Tibial artery (tissue), 4 donors: Measurements from ENCODE around the gene DRICH1.

ENCODE experiments used
- DNase-seq, 2 donors: peaks; one replicate each; pipeline ENCODE4 v3.0.0-alpha.2; 2019
- H3K27ac ChIP-seq, 2 donors: fragments of 200-600 bp; sonication (generic) in 1 of 2; 1 replicate in 1 of 2; 2 replicates in 1 of 2; pipeline ENCODE4 v1.5.1; 2018 to 2019; ENCODE audit warnings: mild to moderate bottlenecking in 1 of 2
- H3K27me3 ChIP-seq, 2 donors: fragments of 200-600 bp; sonication (generic) in 1 of 2; one replicate each; pipeline versions ENCODE4 v1.5.1 to v1.6.0; 2016 to 2019
- H3K36me3 ChIP-seq, 3 donors: fragments of 200-600 bp; sonication (generic) in 2 of 3; one replicate each; pipeline ENCODE4 v1.5.1; 2016 to 2019; ENCODE audit warnings: mild to moderate bottlenecking in 2 of 3
- H3K4me1 ChIP-seq, 4 donors: fragments of 200-600 bp; sonication (generic) in 2 of 4; 1 replicate in 3 of 4; 2 replicates in 1 of 4; pipeline ENCODE4 v1.5.1; 2016 to 2019
- H3K4me3 ChIP-seq, 2 donors: fragments of 200-600 bp; sonication (generic) in 1 of 2; 1 replicate in 1 of 2; 2 replicates in 1 of 2; pipeline ENCODE4 v1.5.1; 2018 to 2019; ENCODE audit warnings: mild to moderate bottlenecking in 2 of 2
- H3K9me3 ChIP-seq, 3 donors: fragments of 200-600 bp; sonication (generic) in 1 of 3; one replicate each; pipeline ENCODE4 v1.5.1; 2016 to 2019
- CTCF ChIP-seq, 2 experiments: fragments of 200-600 bp in 1 of 2; fragments of 450-650 bp in 1 of 2; IDR thresholded peaks; one replicate each; pipeline ENCODE4 v1.5.1; 2017 to 2019; ENCODE audit warnings: antibody characterized with exemption in 2 of 2, mild to moderate bottlenecking in 1 of 2, moderate library complexity in 1 of 2
- intact Hi-C: fragments of 100-400 bp; cut with DNase I; formaldehyde crosslinking; loops from one replicate; pipeline ENCODE4 v1.15.0; 2023; ENCODE audit warnings: low total_unique reads

The DRICH1 gene

DNA sequence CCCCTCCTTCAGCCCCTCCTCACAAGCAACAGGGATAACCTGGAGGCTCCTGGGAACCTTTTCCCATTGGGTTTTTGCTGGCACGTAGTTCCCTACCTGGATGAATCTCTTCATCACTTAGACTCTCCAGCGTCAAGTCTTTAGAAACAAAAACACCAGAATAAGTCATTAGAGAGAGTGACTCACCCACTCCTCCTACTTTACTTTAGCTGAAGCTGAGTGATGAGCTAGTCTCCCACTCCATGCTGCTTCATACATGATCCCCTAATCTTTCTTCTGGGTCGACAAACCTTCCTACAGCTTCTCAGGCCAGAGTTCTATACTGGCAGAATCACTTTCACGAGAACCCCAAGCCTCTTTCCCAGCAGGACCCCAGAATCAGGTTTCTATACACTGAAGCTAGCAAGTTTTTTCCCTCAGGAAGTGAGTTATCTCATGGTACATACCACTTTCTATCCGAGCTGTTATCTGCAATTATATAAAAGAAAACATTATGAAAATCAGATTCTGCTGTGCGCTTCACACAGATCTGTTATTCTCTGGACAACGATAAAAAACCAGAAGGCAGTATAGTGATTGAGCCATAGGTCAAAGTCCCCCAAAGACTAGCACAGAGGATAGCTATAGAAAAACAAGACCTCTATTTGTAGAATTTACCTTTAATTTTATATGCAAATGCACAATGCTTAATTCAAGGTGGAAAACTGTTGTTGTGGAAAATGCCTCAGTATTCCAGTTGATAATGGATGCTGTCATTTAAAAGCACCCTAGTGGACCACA is 18.7 kb downstream of the DRICH1 start:
- no peak for DNase-seq
- Histone ChIP-seq H3K9me3 (no peaks in the 10 kb centered on the region), H3K36me3 (peaks cover 0 to 14% (median 0%) of the 10 kb centered on the region in 3 donors), H3K4me3 (no peak overlapping the region), H3K27ac (no peak overlapping the region), H3K4me1 (no peaks in the 10 kb centered on the region), H3K27me3 (peaks cover 0 to under 1% of the 10 kb centered on the region in 2 donors)
- intact Hi-C loops: no loop called here
- TF ChIP-seq CTCF (IDR thresholded peaks at IDR 0.05): no peak

GRCh38 chr22:23609983-23610781 is 21.9 kb downstream of the DRICH1 start:
- Histone ChIP-seq H3K27me3 (peaks cover 0 to 26% of the 10 kb centered on the region in 2 donors), H3K27ac (no peak overlapping the region), H3K4me1 (no peaks in the 10 kb centered on the region), H3K4me3 (no peak overlapping the region), H3K9me3 (no peaks in the 10 kb centered on the region), H3K36me3 (peaks cover 0 to 14% (median 0%) of the 10 kb centered on the region in 3 donors)
- DNase-seq: no peak
- TF ChIP-seq CTCF (IDR thresholded peaks at IDR 0.05): no peak
- intact Hi-C loops: no loop called here

DNA sequence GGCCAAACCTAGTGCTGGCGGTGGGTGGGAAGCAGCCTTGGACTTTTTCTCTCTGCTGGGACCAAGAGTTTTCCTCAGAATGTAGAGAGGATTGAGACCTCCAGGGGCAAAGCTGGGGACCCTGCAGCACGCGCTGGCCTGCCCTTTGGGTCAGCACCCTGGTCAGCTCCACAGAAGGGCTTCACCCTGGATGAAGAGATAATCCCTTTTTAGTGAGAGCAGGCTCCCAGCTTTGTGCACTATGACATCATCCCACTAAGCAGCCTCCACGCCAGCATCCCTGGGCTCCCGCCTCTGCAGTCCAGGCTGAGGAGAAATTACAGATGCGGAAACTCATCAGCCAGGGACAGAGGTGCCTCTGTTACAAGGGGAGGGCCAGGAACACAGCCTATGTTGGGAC is 23.5 kb downstream of the DRICH1 start:
- Histone ChIP-seq H3K9me3 (no peaks in the 10 kb centered on the region), H3K27me3 (peaks cover 0 to 37% of the 10 kb centered on the region in 2 donors), H3K27ac (no peak overlapping the region), H3K4me3 (no peak overlapping the region), H3K4me1 (no peaks in the 10 kb centered on the region), H3K36me3 (peaks cover 0 to 14% (median 0%) of the 10 kb centered on the region in 3 donors)
- intact Hi-C loops: no loop called here
- TF ChIP-seq CTCF (IDR thresholded peaks at IDR 0.05): no peak
- no peak for DNase-seq

- no peaks in the 10 kb centered on the region for H3K9me3 ChIP-seq
- intact Hi-C loops: no loop called here
- H3K4me3 ChIP-seq: no peak overlapping the region
- H3K4me1 ChIP-seq: no peaks in the 10 kb centered on the region
- H3K27ac ChIP-seq: no peak overlapping the region
- TF ChIP-seq CTCF (IDR thresholded peaks at IDR 0.05): no peak
- H3K27me3 ChIP-seq: peaks cover 0 to 37% of the 10 kb centered on the region in 2 donors
- DNase-seq: no peak
- H3K36me3 ChIP-seq: peaks cover 0 to 1% (median 0%) of the 10 kb centered on the region in 3 donors
Observed at GRCh38 chr22:23606204-23607131, 25.7 kb downstream of the DRICH1 start.
